Caco-2 (cell line): ENCODE data around the gene SPATA17. TPM values are rescaled to one million over a fixed set of nuclear protein-coding genes. Genes with fewer than 3 reads are reported as not detected.

Source experiments
- BruUV-seq: library from RNA; stranded (reverse); fragments of 400-500 nt; replicated peaks from 2 replicates; lab custom pipeline; 2021; lab: Mats Ljungman, UMichigan
- CTCF ChIA-PET: fragments of 300-600 bp; sonication (Branson Sonifier 250); formaldehyde crosslinking; loops from one replicate; lab custom pipeline; 2022; ENCODE audit warnings: antibody characterized with exemption; lab: Charles Lee
- POLR2A ChIA-PET: fragments of 300-600 bp; sonication (Branson Sonifier 250); formaldehyde crosslinking; loops from one replicate; lab custom pipeline; 2022; ENCODE audit warnings: antibody characterized with exemption; lab: Charles Lee
- DNase-seq, 2 experiments: peaks; one replicate each; pipeline versions ENCODE4 v3.0.0 to v3.0.0-alpha.2; 2020 to 2022
- H3K27me3 ChIP-seq: replicated peaks from 2 replicates; pipeline ENCODE4 v1.6.0; 2011; ENCODE audit warnings: low read length; ENCODE audit not compliant: control insufficient read depth, insufficient read depth
- H3K36me3 ChIP-seq: 2 replicates; pipeline ENCODE4 v1.5.1; 2011; ENCODE audit warnings: low read length; ENCODE audit not compliant: control insufficient read depth, insufficient read depth
- H3K4me1 ChIP-seq: fragments of 250-450 bp; sonication (Bioruptor Pico); 2 replicates; pipeline ENCODE4 v1.5.1; 2020; ENCODE audit warnings: mild to moderate bottlenecking
- H3K4me3 ChIP-seq: 2 replicates; pipeline ENCODE4 v1.5.1; 2011; ENCODE audit warnings: low read depth, mild to moderate bottlenecking, control low read depth, low read length
- H3K9me3 ChIP-seq: fragments of 250-450 bp; sonication (Bioruptor Pico); 2 replicates; pipeline ENCODE4 v1.5.1; 2020; ENCODE audit warnings: mild to moderate bottlenecking, moderate library complexity
- H3K27ac Mint-ChIP-seq: one replicate; pipeline ENCODE4 v1.8.0; 2022; ENCODE audit warnings: mixed read lengths; ENCODE audit not compliant: unreplicated experiment
- H3K27me3 Mint-ChIP-seq: one replicate; pipeline ENCODE4 v1.8.0; 2022; ENCODE audit warnings: mixed read lengths; ENCODE audit not compliant: insufficient read depth, unreplicated experiment
- H3K36me3 Mint-ChIP-seq: one replicate; pipeline ENCODE4 v1.8.0; 2022; ENCODE audit warnings: mild to moderate bottlenecking, mixed read lengths; ENCODE audit not compliant: insufficient read depth, unreplicated experiment
- H3K4me1 Mint-ChIP-seq: one replicate; pipeline ENCODE4 v1.8.0; 2022; ENCODE audit warnings: low read depth, mixed read lengths; ENCODE audit not compliant: unreplicated experiment
- H3K4me3 Mint-ChIP-seq: one replicate; pipeline ENCODE4 v1.8.0; 2022; ENCODE audit warnings: mild to moderate bottlenecking, moderate library complexity, mixed read lengths; ENCODE audit not compliant: unreplicated experiment
- H3K9me3 Mint-ChIP-seq: one replicate; pipeline ENCODE4 v1.8.0; 2022; ENCODE audit warnings: mixed read lengths; ENCODE audit not compliant: unreplicated experiment
- CTCF ChIP-seq, 2 experiments: fragments of 200-600 bp in 1 of 2; IDR thresholded peaks; 1 replicate in 1 of 2; 2 replicates in 1 of 2; pipeline versions ENCODE4 v1.5.1 to v1.8.0; 2011 to 2022; ENCODE audit warnings: antibody characterized with exemption in 1 of 2, control low read depth in 1 of 2, inconsistent platforms in 1 of 2, low read depth in 1 of 2, low read length in 1 of 2, mild to moderate bottlenecking in 1 of 2, moderate library complexity in 1 of 2; ENCODE audit not compliant: insufficient read depth in 1 of 2, severe bottlenecking in 1 of 2, unreplicated experiment in 1 of 2
- intact Hi-C: fragments of 100-400 bp; cut with micrococcal nuclease; formaldehyde crosslinking; loops from one replicate; pipeline ENCODE4 v1.10.0; 2022; ENCODE audit not compliant: unreplicated experiment
- total RNA-seq: library from RNA; stranded (reverse); gene quantifications from 2 replicates; pipeline ENCODE4 v1.2.3, GENCODE V29; 2022

SPATA17 gene
- total RNA-seq, 1 experiment from 2014 or later, result 1.1 TPM

GRCh38 chr1:217586586-217586985 lies 44.6 kb upstream of the SPATA17 start:
- Mint-ChIP-seq H3K27me3 (no peaks in the 10 kb centered on the region), H3K9me3 (no peaks in the 10 kb centered on the region), H3K36me3 (peaks cover 4% of the 10 kb centered on the region), H3K4me1 (peaks cover 28% of the 10 kb centered on the region), H3K4me3 (no peak overlapping the region), H3K27ac (no peak overlapping the region)
- H3K4me1 ChIP-seq, result peaks cover 24% of the 10 kb centered on the region
- H3K27me3 ChIP-seq, result no peaks in the 10 kb centered on the region
- ChIA-PET CTCF (no interaction called here), POLR2A (no interaction called here)
- no peaks in the 10 kb centered on the region for H3K36me3 ChIP-seq
- intact Hi-C loops, result no loop called here
- H3K4me3 ChIP-seq, result no peak overlapping the region
- no peak for DNase-seq
- BruUV-seq, result no TSS peak
- no peak for TF ChIP-seq CTCF (IDR thresholded peaks at IDR 0.05; ENCODE audit: insufficient read depth in 1 of 2, low read depth in 1 of 2, low read length in 1 of 2, severe bottlenecking in 1 of 2, unreplicated experiment in 1 of 2)
- H3K9me3 ChIP-seq, result no peaks in the 10 kb centered on the region

- peak; percentile 37 to 41 for DNase-seq
- ChIA-PET CTCF (interaction anchor here (1.2 to 1.6 kb wide), 3 partner anchors 16 to 1369 kb away, joined by 4 to 5 read pairs (median 4); partner anchors contain the start of genes GPATCH2 and SPATA17), POLR2A (interaction anchor here (1.5 kb wide), 1 partner anchor 40 kb away, joined by 6 read pairs; the partner anchor contains the start of genes GPATCH2 and SPATA17)
- H3K27me3 ChIP-seq, result no peaks in the 10 kb centered on the region
- H3K36me3 Mint-ChIP-seq, result no peaks in the 10 kb centered on the region
- H3K36me3 ChIP-seq, result no peaks in the 10 kb centered on the region
- peaks cover 28% of the 10 kb centered on the region for H3K4me1 ChIP-seq
- no peaks in the 10 kb centered on the region for H3K9me3 ChIP-seq
- H3K4me3 Mint-ChIP-seq, result no peak overlapping the region
- H3K4me1 Mint-ChIP-seq, result peaks cover 20% of the 10 kb centered on the region
- BruUV-seq, result no TSS peak
- no peaks in the 10 kb centered on the region for H3K9me3 Mint-ChIP-seq
- no peaks in the 10 kb centered on the region for H3K27me3 Mint-ChIP-seq
- intact Hi-C loops, result loop anchor here (2.0 to 10.0 kb wide), 2 partner anchors 40 to 156 kb away; partner anchors contain the start of genes GPATCH2 and SPATA17
- H3K27ac Mint-ChIP-seq, result peak overlapping the region; percentile 10
- TF ChIP-seq CTCF (IDR thresholded peaks at IDR 0.05; ENCODE audit: insufficient read depth in 1 of 2, low read depth in 1 of 2, low read length in 1 of 2, severe bottlenecking in 1 of 2, unreplicated experiment in 1 of 2), result peak; percentile 34 to 35
- no peak overlapping the region for H3K4me3 ChIP-seq
Measured at GRCh38 chr1:217590598-217590997, 40.5 kb upstream of the SPATA17 start.

- no TSS peak for BruUV-seq
- intact Hi-C loops, result loop anchor here (10.0 kb wide), 1 partner anchor 164 kb away; no protein-coding TSS in a partner anchor
- TF ChIP-seq CTCF (IDR thresholded peaks at IDR 0.05; ENCODE audit: insufficient read depth in 1 of 2, low read depth in 1 of 2, low read length in 1 of 2, severe bottlenecking in 1 of 2, unreplicated experiment in 1 of 2), result no peak
Measured at GRCh38 chr1:217599154-217599553, 32.0 kb upstream of the SPATA17 start.

More at GRCh38 chr1:217599154-217599553, 32.0 kb upstream of the SPATA17 start:
- ChIA-PET POLR2A (no interaction called here), CTCF (no interaction called here)
- Mint-ChIP-seq H3K27me3 (no peaks in the 10 kb centered on the region), H3K9me3 (no peaks in the 10 kb centered on the region), H3K4me3 (no peak overlapping the region), H3K4me1 (no peaks in the 10 kb centered on the region), H3K27ac (no peak overlapping the region), H3K36me3 (no peaks in the 10 kb centered on the region)
- Histone ChIP-seq H3K36me3 (no peaks in the 10 kb centered on the region), H3K9me3 (no peaks in the 10 kb centered on the region), H3K4me3 (no peak overlapping the region), H3K27me3 (no peaks in the 10 kb centered on the region), H3K4me1 (no peaks in the 10 kb centered on the region)
- DNase-seq, result no peak
